Heart right ventricle (tissue), 16 donors: ENCODE results near the gene RNF11. TPM values are rescaled to one million over a fixed set of nuclear protein-coding genes. Genes with fewer than 3 reads are reported as not detected.
"Not testable (repeated sequence)": the region's sequence is repeated elsewhere in the genome, so short reads cannot be mapped to it uniquely, and the experiment has no call there.

Experiments used
- ATAC-seq, 8 donors: fragments of 200-7000 bp; cut with Tn5 transposase; one replicate each; pipeline ENCODE4 v1.9.1; 2020; ENCODE audit warnings: mild to moderate bottlenecking in 8 of 8, moderate library complexity in 8 of 8, moderate number of reproducible peaks in 1 of 8
- DNase-seq, 2 donors: peaks; one replicate each; pipeline ENCODE4 v3.0.0-alpha.2; 2020
- H3K27ac ChIP-seq, 10 donors: fragments of 200-600 bp; sonication (generic) in 2 of 10; one replicate each; pipeline versions ENCODE4 v1.5.0 to v1.8.0; 2020 to 2022; ENCODE audit warnings: mild to moderate bottlenecking in 3 of 10
- H3K27me3 ChIP-seq, 7 donors: fragments of 200-600 bp; one replicate each; pipeline ENCODE4 v1.8.0; 2021 to 2022; ENCODE audit warnings: mild to moderate bottlenecking in 2 of 7
- H3K36me3 ChIP-seq, 9 donors: fragments of 200-600 bp; sonication (generic) in 1 of 9; one replicate each; pipeline versions ENCODE4 v1.5.0 to v1.8.0; 2020 to 2022; ENCODE audit warnings: mild to moderate bottlenecking in 2 of 9
- H3K4me1 ChIP-seq, 9 donors: fragments of 200-600 bp; sonication (generic) in 1 of 9; one replicate each; pipeline versions ENCODE4 v1.5.0 to v1.8.0; 2020 to 2022; ENCODE audit warnings: mild to moderate bottlenecking in 4 of 9
- H3K4me3 ChIP-seq, 10 donors: fragments of 200-600 bp; sonication (generic) in 2 of 10; one replicate each; pipeline versions ENCODE4 v1.5.0 to v1.8.0; 2020 to 2022; ENCODE audit warnings: mild to moderate bottlenecking in 7 of 10, moderate library complexity in 2 of 10
- H3K9me3 ChIP-seq, 11 donors: fragments of 200-600 bp in 10 of 11; sonication (generic) in 2 of 11; one replicate each; pipeline versions ENCODE4 v1.5.0 to v1.8.0; 2013 to 2022; ENCODE audit warnings: mild to moderate bottlenecking in 2 of 11, control low read depth in 1 of 11, moderate library complexity in 1 of 11
- CTCF ChIP-seq, 9 donors: fragments of 200-600 bp; sonication (generic) in 2 of 9; IDR thresholded peaks; one replicate each; pipeline versions ENCODE4 v1.5.0 to v1.8.0; 2021 to 2022; ENCODE audit warnings: antibody characterized with exemption in 9 of 9, mild to moderate bottlenecking in 5 of 9, moderate library complexity in 1 of 9
- WGBS, 2 donors: extraction: QIAGEN DNeasy Blood & Tissue Kit; methylation state at CpG; one replicate each; pipeline ENCODE4 v1.1.7; 2013; ENCODE audit warnings: inconsistent platforms in 1 of 2; 5-methylcytosine and 5-hydroxymethylcytosine counted together
- intact Hi-C, 10 donors: fragments of 100-400 bp; cut with DNase I; formaldehyde crosslinking; loops; one replicate each; pipeline versions ENCODE4 v1.11.1 to v1.14.2; 2022
- polyA plus RNA-seq, 2 donors: library from polyadenylated mRNA; stranded (reverse); fragments of 200-250 nt; gene quantifications; one replicate each; pipeline ENCODE4 v1.2.3, GENCODE V29; 2013
- total RNA-seq, 10 donors: library from RNA; stranded (reverse); fragmentation: NEBNext Ultra II Directional in 3 of 10; extraction: Animal tissue kit (Norgen Biotek cat#: 25700) in 3 of 10; gene quantifications; one replicate each; pipeline versions ENCODE4 v1.2.1 to v1.2.4, GENCODE V29; 2021 to 2023
- donor health status: Arrhythmogenic right ventricular cardiomyopathy.
- donor health status: ischemic (EF 13 %, LVEDD 7.1; RV severe dilation, severe dysfunction).
- donor health status: healthy with polysubstance abuse.
- donor health status: DM: no; HTN: yes; CAD: no.
- donor health status: DM: no; HTN: no; CAD: no.
- donor health status: ischemic (EF 25% LVEDD 6.9; RV normal size, moderate dysfunction).
- donor health status: ischemic (EF 25% LVEDD 5.7; RV mildly dilated, moderate dysfunction).
- donor health status: healthy.
- donor health status: DM: yes; HTN: yes; CAD: no.
- donor health status: Ischemic cardiomyopathy.
- donor health status: ischemic (EF 35%, LVEDD 5.7; RV mildly dilated, moderate dysfunction).
- donor health status: nonischemic (EF 11% LVEDD 7.7; RV severe dilation, severe dysfunction).
- donor health status: DM: yes; HTN: yes; CAD: no.
- donor health status: PGD.
- donor health status: ischemic (EF 29% LVEDD 5.4; RV normal size, mild dysfunction).
- donor health status: nonischemic (EF 23%, LVEDD 6.1; RV moderate dilation, normal function).

RNF11 gene
- total and polyA plus RNA-seq, 12 donors: 33.5 to 157 (median 114) TPM

- no peaks in the 10 kb centered on the region for H3K27me3 ChIP-seq
- no peak overlapping the region for H3K4me3 ChIP-seq
- WGBS, 2 donors: 39 to 59% methylated on average over 1 of the region's 1 CpG
- no peaks in the 10 kb centered on the region for H3K9me3 ChIP-seq
- DNase-seq (no peak), ATAC-seq (no peak)
- H3K4me1 ChIP-seq: peaks cover 0 to 70% (median 43%) of the 10 kb centered on the region in 9 donors
- no peaks in the 10 kb centered on the region for H3K36me3 ChIP-seq
- TF ChIP-seq CTCF (IDR thresholded peaks at IDR 0.05): no peak
- intact Hi-C loops: no loop called here
- H3K27ac ChIP-seq: no peak overlapping the region
Measured at GRCh38 chr1:51247499-51247898, 11.4 kb downstream of the RNF11 start.

DNA sequence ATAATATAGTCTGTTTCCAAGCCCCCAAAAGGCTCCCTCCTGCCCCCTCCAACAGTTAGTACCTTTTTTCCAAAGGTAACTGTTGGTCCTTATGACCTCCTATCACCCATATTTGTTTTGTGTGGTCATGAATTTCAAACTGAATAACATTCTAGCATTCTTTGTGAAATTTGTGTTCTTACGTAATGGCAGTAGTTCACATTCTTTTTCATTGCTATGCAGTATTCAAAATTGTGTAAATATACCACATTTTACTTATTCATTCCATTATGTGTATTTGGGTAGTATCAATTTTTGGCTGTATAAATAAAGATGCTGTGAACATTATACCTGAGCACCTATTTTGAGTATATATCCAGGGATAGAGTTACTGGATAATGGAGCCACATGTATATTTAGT is 13.4 kb downstream of the RNF11 start:
- peaks cover 0 to 54% (median 32%) of the 10 kb centered on the region in 9 donors for H3K4me1 ChIP-seq
- H3K27me3 ChIP-seq: no peaks in the 10 kb centered on the region
- no peaks in the 10 kb centered on the region for H3K36me3 ChIP-seq
- no peak for TF ChIP-seq CTCF (IDR thresholded peaks at IDR 0.05)
- 98 to 100% methylated on average over 1 of the region's 1 CpG for WGBS, 2 donors
- ATAC-seq (no peak), DNase-seq (no peak)
- no peak overlapping the region for H3K27ac ChIP-seq
- no peaks in the 10 kb centered on the region for H3K9me3 ChIP-seq
- no peak overlapping the region for H3K4me3 ChIP-seq
- intact Hi-C loops: no loop called here

GRCh38 chr1:51250729-51251128 is 14.7 kb downstream of the RNF11 start:
- H3K36me3 ChIP-seq, DNase-seq, H3K9me3 ChIP-seq, H3K27ac ChIP-seq, H3K4me3 ChIP-seq, H3K27me3 ChIP-seq, ATAC-seq, intact Hi-C loops: not testable (repeated sequence)
- H3K4me1 ChIP-seq: peaks cover 0 to 56% (median 31%) of the 10 kb centered on the region in 9 donors
- WGBS, 2 donors: 97 to 98% methylated on average over 13 to 14 of the region's 14 CpGs

- H3K36me3 ChIP-seq, H3K9me3 ChIP-seq, H3K27me3 ChIP-seq, H3K4me3 ChIP-seq, intact Hi-C loops, DNase-seq, H3K27ac ChIP-seq, ATAC-seq: not testable (repeated sequence)
- peaks cover 0 to 54% (median 31%) of the 10 kb centered on the region in 9 donors for H3K4me1 ChIP-seq
- WGBS, 2 donors: 97 to 99% methylated on average over 20 of the region's 20 CpGs
Measured at GRCh38 chr1:51251165-51251564, 15.1 kb downstream of the RNF11 start.

- Histone ChIP-seq H3K4me3 (no peak overlapping the region), H3K36me3 (no peaks in the 10 kb centered on the region), H3K4me1 (peaks cover 0 to 48% (median 21%) of the 10 kb centered on the region in 9 donors), H3K27me3 (no peaks in the 10 kb centered on the region), H3K9me3 (no peaks in the 10 kb centered on the region), H3K27ac (no peak overlapping the region)
- intact Hi-C loops: no loop called here
- DNase-seq: no peak
- no peak for ATAC-seq
- WGBS, 2 donors: 96 to 97% methylated on average over 6 of the region's 6 CpGs
- no peak for TF ChIP-seq CTCF (IDR thresholded peaks at IDR 0.05)
Measured at GRCh38 chr1:51252366-51252765, 16.3 kb downstream of the RNF11 start.
